HL-60 (cell line): ENCODE data around the gene PCNX2.

ENCODE experiments used
- CTCF ChIP-seq: IDR thresholded peaks from one replicate; pipeline ENCODE4 v1.5.1; 2011; ENCODE audit warnings: low read length, control low read depth, inconsistent platforms; ENCODE audit not compliant: insufficient read depth
- POLR2AphosphoS5 ChIP-seq: IDR thresholded peaks from 2 replicates; pipeline ENCODE4 v1.6.1; 2012; ENCODE audit warnings: low read depth
- REST ChIP-seq: IDR thresholded peaks from 2 replicates; pipeline ENCODE4 v1.6.1; 2012; ENCODE audit warnings: low read depth; ENCODE audit not compliant: insufficient replicate concordance
- SPI1 ChIP-seq: IDR thresholded peaks from 2 replicates; pipeline ENCODE4 v1.6.1; 2012; ENCODE audit warnings: low read depth, mild to moderate bottlenecking, borderline replicate concordance

- TF ChIP-seq CTCF (no peak), REST (no peak), POLR2AphosphoS5 (no peak), SPI1 (no peak)
Measured at GRCh38 chr1:233097959-233098580, 197.5 kb downstream of the PCNX2 start.
